Activated CD4-positive, alpha-beta T cell treated with anti-CD3 and anti-CD28 coated beads, Interleukin-2, amount 50 U/mL, for 4 hours (primary cell): Measurements from ENCODE around the gene WNT2.
"Not testable (repeated sequence)": the region's sequence is repeated elsewhere in the genome, so short reads cannot be mapped to it uniquely, and the experiment has no call there.

ENCODE experiments used
- DNase-seq, 2 experiments: peaks; one replicate each; pipeline ENCODE4 v3.0.0-alpha.2; 2020

WNT2 gene

DNA sequence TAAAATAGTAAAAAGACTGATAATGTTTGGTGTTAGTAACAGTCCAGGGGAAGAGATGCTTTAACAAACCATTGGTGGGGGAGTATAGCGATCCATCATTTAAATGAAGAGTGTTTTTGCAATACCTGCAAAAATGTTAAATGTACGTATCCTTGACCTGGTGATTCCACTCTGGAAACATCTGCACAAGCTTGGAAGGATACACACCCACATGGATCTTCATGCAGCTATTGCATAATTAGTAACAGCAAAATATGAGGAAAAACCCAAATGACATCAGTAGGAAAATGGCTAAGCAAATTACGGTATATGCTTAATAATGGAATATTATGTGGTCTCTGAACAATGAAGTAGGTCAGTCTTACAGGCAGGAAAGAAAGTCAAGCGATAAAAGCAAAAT is 20.5 kb downstream of the WNT2 start:
- no peak for DNase-seq

DNA sequence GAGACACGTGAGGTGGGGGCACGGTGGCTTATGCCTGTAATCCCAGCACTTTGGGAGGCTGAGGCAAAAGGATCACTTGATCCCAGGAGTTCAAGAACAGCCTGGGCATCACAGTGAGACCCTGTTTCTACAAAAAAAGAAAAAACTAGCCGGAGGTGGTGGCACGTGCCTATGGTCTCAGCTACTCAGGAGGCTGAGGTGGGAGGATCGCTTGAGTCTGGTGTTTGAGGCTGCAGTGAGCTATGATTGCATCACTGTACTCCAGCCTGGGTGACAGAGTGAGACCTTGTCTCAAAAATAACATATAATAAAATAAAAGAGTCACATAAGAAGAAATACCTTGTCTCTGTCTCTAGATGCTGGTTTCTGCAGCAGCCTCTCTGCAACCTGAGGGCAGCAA is 22.4 kb downstream of the WNT2 start:
- not testable (repeated sequence) for DNase-seq

DNA sequence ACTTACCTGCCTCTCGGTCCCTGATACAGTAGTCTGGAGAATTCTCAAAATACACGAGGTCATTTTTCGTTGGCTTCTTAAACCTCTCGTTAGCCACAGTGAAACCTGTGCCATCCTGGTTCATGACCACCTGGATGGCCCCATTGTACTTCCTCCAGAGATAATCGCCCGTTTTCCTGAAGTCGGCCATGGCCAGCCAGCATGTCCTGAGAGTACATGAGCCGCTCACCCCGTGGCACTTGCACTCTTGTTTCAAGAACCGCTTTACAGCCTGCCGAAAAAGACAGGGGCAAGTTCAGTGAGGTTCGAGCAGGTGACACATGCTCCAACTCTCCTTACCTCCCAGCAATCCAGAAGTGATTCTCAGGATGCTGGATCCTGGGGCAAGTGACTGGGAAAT is 25.3 kb downstream of the WNT2 start:
- no peak for DNase-seq

DNA sequence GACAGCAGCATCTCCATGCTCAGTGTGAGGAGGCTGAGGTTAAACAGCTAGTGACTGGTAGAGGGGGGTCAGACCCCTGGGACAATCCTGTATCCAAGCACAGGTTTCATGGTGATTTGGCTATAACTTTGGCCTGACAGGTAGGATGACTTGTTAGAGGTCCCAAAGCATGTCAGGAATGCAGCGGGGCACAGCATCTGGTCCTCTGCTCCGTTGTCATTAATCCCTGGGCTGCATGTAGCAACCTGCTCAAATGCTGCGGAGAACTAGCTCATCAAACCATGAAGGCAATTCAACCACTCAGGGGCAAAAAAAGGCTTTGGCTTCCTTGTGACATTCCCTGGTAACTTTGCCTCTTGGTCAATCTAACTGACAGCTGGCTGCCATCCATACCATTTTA is 26.8 kb downstream of the WNT2 start:
- no peak for DNase-seq

DNA sequence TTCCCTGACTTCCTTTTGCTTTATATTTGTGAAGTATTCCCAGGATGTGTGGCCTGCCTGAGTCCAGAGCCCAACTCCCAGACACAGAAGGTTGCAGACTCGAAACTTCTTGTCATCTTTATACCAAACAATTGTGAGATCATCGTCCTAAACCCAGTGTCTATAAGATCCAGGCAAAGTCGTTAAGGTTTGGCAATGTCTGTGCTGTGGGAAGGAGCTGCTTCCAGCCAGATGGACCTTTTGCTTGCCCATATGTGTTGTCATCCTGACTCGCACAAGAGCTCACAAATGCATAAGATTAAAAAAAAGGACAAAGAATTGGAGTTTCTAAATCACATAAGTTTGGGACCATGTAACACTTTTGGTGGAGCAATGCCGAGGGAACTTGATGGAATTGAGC is 37.0 kb downstream of the WNT2 start:
- no peak for DNase-seq

DNA sequence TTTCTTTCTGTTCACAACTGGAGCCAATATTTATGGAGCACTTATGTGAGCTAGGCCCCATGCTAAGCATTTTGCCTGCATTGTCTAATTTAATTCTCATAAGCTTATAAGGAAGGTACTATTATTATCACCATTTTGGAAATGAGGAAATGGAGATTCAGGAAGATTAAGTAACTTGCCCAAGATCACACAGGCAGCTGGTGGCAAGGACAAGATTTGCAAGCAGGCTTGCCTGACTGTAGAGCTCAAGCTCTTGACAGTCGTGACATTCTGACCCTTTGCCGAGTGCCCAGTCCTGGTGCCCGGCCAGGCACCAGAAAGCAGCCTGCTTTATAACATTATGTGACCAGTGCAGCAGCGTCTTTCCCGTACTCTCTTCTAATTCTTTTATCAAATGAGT is 38.2 kb downstream of the WNT2 start:
- DNase-seq = no peak

DNA sequence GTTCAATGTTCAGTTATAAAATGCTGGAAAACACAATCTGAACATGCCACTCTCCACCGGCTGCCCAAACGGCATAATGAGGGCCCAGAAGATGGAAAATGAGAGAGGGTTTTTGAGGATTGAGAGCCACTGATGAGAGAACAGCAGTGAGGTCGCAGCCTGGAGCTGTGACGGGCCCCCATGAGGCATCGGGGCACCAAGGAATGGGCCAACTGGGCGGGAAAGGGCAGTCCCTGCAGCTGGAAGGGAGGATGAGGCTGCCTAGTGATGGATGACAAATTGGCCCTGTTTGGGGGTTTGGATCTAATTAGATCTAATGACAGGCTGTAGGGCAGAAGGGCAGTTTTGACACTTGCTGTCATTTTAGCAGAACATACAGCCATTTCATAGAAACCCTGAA is 39.1 kb downstream of the WNT2 start:
- no peak for DNase-seq

DNA sequence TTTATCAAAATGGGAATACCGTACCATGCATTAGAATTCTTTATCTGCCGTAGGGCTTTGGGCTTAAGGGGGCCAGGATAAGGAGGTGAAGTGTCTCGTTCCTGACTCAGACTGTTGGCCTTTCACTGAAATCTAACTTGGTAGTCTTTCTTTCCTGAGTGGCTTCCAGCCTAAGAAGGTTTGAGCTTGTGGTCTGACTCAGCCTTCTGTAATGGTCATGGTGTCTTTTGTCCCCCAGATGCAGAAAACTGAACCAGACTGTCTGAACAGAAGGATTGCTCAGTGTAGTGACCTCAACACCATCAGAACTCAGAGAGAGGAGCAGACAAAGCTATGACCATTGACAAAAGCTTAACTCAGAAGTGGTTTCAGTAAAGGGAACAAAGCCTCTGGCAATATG is 39.5 kb downstream of the WNT2 start:
- DNase-seq = no peak

DNA sequence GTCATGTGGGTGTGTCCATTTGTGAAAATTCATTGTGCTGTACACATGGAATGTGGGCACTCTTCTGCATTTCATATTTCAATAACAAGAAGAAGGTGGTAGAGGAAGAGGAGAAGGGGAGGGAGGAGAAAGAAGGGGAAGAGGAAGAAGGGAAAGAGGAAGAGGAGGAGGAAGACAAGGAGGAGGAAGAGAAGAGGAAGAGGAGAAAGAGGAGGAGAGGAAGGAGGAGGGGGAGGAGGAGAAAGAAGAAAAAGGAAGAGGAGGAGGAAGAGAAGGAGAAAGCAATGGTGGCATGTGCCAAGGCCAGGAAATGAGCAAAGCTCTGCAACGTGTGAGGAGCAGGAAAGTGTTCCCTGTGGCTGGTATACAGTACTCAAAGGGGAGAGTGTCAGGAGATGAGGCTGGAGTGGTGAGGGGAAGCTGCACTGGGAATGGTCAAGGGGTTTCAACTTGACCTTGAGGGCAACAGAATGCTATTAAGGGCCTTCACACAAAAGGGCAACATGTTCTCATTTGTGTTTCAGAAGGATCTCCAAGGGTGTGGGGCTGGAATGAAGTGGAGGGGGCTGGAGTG is 40.5 kb downstream of the WNT2 start:
- DNase-seq = no peak

DNA sequence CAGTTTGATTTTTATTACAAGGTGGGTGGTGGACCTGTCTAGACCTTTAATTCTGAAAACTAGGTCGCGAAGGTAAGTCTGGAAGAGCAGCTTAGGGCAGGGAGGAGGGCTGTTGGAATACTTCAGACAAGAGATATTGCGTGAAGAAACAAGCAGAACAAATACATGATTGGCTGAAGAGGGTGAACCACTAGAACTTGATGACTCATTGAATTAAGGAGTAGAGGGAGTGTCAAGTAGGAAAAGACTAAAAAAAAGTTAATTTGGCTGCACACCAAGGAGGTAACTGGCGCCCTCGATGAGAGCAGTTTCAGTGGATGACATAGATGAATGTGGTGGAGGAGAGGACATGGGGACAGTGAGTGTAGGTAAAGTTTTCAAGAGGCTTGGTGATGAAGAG is 41.3 kb downstream of the WNT2 start:
- no peak for DNase-seq

DNA sequence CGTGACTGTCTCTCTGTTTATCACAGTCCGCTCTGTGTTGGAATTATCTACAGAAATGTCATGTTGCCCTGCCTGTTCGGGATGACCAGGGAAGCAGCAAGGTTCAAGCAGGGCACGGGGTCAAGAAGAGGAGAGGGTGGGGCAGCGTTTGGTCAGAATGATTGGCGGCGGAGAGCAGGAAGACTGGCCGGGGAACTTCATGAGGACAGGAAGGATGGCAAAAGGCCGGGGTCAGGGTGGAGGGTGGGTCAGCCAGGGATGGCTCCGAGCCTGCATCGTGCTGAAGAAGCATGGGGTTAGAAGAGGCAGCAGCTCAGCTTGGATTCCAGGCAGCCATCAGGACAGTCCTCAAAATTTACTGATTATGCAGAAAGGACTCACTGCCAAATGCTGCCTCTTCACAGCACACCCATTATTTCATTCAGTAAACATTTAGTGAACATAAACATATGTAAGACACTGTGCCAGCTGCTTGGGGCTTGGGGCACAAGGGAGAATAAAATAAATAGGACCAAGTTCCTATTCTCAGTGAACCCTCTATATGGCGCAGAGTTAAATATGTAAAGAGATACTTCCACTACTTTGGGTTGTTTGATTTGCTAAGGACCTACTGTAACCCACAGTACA is 42.8 kb downstream of the WNT2 start:
- DNase-seq = no peak

DNA sequence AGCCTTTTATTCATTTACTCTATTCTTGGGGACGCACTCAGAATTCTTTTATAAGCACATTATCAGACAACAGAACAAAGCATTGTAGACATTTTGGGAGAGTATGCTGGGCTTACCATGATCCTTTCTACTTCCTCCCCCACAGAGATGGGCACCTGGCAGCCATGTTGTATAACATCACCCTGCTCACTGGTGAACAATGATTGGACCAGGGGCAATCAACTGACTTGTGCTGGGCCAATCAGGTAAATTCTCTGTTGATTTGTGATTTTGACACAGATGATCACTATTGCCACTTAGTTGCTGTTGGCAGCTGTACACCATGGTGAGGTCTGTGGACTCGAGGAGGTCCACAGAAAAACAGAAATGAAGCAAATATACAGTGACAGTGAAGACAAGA is 43.7 kb downstream of the WNT2 start:
- no peak for DNase-seq

DNA sequence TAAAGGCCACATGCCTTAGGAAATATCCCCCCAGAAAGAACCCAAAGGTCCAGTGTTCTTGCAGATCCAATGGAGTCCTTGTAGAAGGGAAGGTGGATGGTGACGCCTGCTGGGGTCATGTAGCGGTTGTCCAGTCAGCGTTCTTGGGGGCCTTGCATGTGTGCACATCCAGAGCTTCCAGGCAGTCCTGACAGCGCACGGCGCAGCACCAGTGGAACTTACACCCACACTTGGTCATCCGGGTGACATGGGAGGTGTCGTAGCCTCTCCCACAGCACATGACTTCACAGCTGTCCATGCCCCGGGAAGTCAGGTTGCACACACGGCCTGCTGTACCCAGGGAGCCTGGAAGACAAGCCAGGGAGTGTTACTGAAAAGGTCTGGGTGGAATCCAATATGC is 44.8 kb downstream of the WNT2 start:
- no peak for DNase-seq

DNA sequence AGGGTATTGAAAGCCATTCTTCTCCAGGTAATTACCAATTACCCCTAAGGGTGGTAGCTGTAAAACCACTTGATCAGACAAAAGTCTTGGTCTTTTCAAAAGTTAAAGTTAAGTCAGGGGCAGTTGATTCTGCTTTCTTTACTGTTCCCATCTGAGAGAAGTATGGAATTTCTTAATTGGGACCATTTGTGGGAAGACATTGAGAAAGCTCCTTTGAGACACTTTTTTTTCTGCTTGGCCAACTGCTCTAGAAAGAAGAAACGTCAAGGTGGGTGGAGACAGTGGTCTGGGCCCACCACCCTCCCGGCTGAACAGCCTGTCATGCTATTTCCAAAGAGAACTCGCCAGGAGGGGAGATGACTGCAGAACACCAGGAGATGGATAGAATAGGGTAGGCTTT is 45.3 kb downstream of the WNT2 start:
- DNase-seq = no peak

DNA sequence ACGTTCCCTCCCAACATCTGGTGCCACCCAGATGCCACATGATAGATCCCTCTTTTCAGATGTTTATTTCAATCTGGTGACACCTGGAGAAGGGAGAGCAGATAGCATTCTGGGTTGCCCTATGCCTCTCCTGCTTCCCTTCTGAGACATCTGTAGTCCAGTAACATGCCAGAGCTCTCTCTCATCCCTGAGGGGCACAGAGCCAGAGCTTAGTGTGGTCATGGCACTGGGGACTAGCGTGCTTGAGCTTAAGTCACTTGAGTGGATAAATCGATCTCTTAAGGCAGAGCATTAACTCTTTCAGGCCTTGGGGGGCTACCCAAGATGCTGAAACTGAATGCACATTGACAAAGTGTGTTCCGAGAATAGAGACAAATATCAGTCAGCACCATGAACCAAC is 47.9 kb downstream of the WNT2 start:
- DNase-seq = no peak

DNA sequence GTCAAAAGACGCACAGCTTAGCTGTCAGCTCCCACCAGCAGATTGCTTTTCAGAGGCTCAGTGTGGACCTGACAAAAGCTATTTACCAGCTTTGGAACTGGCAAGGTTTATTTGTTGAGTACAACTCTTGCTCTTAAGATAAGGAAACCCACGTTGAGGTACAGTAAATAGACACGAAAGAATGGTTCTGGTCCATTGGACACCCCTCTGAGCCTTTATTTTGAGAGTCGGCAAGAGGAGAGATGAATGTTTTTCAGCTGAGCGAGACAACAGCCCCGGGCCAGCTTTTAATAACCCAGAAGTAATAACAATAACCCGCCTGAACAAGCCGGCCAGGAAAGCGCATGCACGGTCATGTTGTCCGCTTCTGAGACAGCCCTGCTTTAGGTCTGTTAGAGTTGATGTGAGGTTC is 49.0 kb downstream of the WNT2 start:
- no peak for DNase-seq

DNA sequence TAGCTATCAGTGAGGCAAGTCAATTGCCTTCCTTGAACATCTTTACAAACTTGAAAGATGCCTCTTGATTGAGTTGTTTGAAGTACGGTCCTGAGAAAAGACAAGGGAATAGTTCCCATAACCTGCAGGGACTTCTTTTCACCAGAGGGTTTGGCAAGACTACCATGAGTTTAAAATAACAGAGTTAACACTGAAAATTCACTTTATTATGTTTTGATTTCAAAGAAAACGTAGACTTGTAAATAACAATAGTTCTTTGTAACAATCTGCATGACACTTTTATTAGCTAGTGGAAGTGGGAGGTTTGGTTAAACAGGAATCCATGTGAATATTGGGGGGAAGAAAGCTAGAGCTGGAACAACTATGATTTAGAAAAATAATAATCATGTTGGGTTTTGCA is 49.5 kb downstream of the WNT2 start:
- DNase-seq = no peak

DNA sequence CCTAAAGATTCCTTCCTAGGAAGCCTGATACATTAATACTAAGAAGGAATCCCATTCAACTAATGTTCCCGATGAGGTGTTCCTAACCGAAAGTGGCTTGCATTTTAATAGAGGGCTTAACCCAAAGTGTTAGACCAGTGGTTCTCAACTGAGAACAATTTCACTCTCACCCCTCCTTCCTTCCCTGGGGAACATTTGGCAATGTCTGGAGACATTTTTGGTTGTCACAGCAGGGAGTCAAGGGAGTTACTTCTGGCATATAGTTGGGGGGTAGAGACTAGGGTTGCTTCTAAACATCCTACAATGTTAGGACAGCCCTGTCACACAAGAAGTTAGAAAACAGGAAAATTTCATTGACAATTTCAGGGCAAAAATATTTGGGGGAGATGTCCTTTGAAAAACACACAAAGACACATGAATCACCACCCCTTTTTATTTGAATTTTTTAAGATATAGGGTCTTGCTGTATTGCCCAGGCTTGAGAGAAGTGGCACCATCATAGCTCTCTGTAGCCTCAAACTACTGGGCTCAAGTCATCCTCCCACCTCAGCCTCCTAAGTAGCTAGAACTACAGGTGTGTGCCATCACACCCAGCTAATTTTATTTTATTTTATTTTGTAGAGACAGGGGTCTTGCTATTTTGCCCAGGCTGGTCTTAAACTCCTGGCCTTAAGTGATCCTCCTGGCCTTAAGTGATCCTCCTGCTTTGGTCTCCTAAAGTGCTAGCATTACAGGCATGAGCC is 50.7 kb downstream of the WNT2 start:
- DNase-seq = no peak

DNA sequence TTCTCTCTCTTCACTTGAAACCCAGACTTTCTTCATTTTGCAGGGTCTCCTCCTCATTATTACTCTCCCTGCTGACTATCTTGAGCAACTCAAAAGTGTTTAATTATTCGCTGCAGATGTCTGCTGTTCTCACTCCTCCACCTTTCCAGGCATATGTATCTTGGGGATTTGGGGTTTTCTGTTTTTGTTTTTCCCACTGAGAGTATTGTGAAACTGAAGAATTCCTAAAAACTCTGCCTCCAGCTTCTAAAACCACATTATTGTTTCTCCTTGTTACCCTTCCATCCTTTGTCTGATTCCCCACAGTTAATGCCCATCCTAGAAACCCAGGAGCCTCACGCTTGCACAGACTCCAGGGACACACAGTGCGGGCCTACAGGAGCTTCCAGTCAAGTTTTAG is 51.3 kb downstream of the WNT2 start:
- DNase-seq = no peak

DNA sequence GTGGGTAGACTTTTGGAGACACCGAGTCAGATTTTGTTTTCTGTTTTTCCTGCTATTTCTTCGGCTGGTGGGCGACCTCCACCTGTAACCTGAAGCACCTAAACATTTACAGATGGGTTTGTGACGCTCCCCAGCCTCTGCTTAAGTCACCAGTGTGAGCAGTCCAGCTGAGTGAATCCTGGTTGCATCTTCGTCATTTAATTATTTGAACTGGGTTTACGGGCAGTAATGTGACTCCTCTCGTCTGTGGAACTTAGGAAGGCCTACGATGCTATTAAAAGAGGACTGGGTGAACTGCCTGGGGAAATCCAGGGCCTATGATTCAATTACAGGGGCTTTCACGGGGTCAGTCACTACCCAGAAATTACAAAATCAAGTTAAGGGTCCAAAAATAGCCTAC is 52.5 kb downstream of the WNT2 start:
- no peak for DNase-seq

DNA sequence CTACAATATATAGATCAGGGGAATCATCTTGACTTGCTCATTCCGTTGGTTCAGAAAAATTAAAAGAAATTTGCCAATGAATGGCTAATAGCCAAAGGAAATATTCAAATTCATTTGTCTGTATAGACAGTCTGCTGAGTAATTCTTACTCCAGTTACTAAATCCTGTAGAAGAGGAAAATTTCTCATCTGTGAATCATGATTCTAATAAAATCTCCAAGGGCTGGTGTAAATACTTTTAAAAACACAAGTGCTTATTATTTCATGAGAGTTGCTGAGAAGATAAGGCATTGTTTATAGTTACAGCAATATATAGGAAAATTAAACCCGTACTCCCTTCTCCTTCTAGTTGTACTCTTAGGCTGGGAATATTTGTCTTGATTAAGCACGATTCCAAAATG is 53.0 kb downstream of the WNT2 start:
- no peak for DNase-seq

DNA sequence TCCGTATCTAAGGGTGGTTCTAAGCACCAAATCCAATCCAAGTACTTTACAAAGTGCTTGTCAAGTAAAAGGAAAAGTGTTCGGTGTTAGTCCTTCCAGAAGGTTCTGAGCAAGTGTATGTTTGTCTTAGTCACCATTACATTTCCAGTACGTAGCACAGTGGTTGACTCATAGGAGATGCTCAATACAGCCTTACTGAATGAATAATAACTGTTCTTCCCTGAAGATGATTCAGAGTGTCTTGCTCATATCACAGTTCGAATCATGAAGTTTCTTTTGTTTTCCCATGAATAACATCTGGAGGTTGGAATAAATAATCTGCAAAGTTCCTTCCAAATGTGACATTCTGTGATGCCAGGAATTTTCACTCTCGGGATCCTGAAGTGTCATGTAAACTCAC is 53.4 kb downstream of the WNT2 start:
- DNase-seq = no peak

DNA sequence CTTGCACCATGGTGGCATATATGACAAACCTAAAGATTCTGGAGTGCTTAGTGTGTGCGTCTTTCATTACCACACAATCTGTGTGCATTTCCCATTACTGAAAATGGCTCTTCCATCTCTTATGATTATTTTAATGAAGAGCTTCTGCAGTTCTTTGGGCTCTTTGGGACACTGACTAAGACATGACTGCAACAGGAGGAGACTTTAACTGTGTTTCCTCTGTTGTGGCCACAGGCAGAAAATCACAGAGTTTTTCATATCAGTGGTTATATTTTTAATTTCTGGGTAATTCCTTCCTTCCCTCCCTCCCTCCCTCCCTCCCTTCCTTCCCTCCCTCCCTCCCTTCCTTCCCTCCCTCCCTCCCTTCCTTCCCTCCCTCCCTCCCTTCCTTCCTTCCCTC is 58.1 kb downstream of the WNT2 start:
- no peak for DNase-seq

DNA sequence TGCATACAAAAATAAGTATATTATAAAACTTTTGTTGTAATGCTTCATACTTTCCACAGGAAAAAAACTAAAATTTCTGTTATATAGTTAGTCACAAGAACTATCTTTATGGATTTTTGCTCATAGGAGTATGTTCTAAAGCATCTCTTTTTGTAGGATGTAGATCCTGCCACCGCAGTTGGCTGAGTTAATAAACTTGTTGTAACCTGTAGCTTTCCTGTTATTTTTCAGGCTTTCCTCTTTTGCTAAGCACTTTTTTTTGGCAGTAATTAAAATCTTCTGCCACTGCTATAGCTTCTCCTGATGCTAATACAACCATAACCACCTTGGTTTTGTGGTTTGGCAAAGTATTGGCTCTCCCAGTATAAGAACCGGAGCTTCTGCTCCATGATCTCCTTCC is 60.3 kb downstream of the WNT2 start:
- no peak for DNase-seq

DNA sequence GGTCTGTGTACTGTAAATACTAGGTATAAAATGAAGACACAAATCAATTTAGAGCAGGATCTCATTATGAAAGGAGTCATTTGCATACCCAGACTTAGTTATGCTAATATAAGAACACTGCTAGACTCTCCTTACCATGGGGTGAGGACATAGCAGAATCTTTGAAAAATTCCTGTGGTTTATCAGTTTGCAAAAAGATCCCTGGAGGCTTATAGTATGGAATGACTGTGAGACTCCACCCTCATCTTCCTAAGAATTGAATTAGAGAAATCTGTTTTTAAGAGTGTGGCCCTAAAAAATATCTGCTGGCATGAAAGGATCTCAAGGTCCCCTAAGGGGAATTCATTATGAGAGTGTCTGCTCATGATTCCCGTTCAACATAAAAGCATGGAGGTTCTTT is 63.2 kb downstream of the WNT2 start:
- no peak for DNase-seq
